Measurements from ENCODE around the gene SREBF2. TPM values are rescaled to one million over a fixed set of nuclear protein-coding genes. Genes with fewer than 3 reads are reported as not detected.

Gene SREBF2
- total and polyA plus RNA-seq, 9 of the 15 experiments (the other 6 are each of a cell fraction or from before 2014, with no cell fraction given) = 1.1 to 84.2 (median 26.9) TPM

- H4K20me1 ChIP-seq (replicated peaks; ENCODE audit: control insufficient read depth, insufficient read depth, low read length) = no peaks in the 10 kb centered on the region; the same call in 1 of the 2 replicates
- no TSS peak for BruUV-seq (replicated peaks)
- WGBS (ENCODE audit: insufficient coverage, low coverage, missing lambda C conversion rate) = 27% methylated on average over 18 of the region's 62 CpGs
- DNase-seq (ENCODE audit: extremely low read depth in 1 of 4, low spot score in 3 of 4) = peak; percentile 48 to 70 (median 65)
- H3K36me3 ChIP-seq (ENCODE audit: control insufficient read depth, insufficient read depth, low read length) = no peaks in the 10 kb centered on the region
- no peak overlapping the region; the same call in 2 of the 3 replicates for H3K27ac ChIP-seq (ENCODE audit: extremely low read depth, low read depth, low read length)
- no peaks in the 10 kb centered on the region for H3K9me3 ChIP-seq (replicated peaks; ENCODE audit: control insufficient read depth, insufficient read depth, low read depth, low read length)
- H2AFZ ChIP-seq (ENCODE audit: low read depth, low read length) = peak overlapping the region; percentile 59; the same call in 1 of the 2 replicates
- H3K4me2 ChIP-seq (ENCODE audit: insufficient read depth, low read length) = peak overlapping the region; percentile 62
- no peak for FAIRE-seq
- no peaks in the 10 kb centered on the region for H3K79me2 ChIP-seq (ENCODE audit: control insufficient read depth, insufficient read depth, low read length)
- H3K9ac ChIP-seq (ENCODE audit: insufficient read depth in 1 of 2, low read depth in 2 of 2, low read length in 2 of 2) = peak overlapping the region in 1 of 2 experiments; percentile 78; a peak in 2 of 4 replicates
- in situ Hi-C loops (cut with MboI) = no loop called here
- ChIA-PET CTCF (ENCODE audit: low intra/inter-chr PET ratio) (no interaction called here), POLR2A (interaction anchor here (1.1 kb wide), 1 partner anchor 16 kb away, joined by 4 read pairs; no protein-coding TSS in a partner anchor)
- H3K4me1 ChIP-seq (replicated peaks in 1 of 2; ENCODE audit: control insufficient read depth in 2 of 2, insufficient read depth in 2 of 2, low read length in 2 of 2) = peaks cover 6 to 39% of the 10 kb centered on the region in 2 experiments; a peak in 3 of 5 replicates
- peak; percentile 80 for ATAC-seq
- intact Hi-C loops (cut with micrococcal nuclease) = no loop called here
- peak overlapping the region; percentile 11; the same call in 1 of the 2 replicates for H3K4me3 ChIP-seq
- 0 out of 5 replicates have a peak, but pooled peaks cover 0 to 4% of the 10 kb centered on the region in 2 experiments for H3K27me3 ChIP-seq (ENCODE audit: control insufficient read depth in 2 of 2, insufficient read depth in 2 of 2, low read length in 2 of 2)
- no peaks in the 10 kb centered on the region for H3K9me1 ChIP-seq (ENCODE audit: control insufficient read depth, insufficient read depth, low read length)
- no peak for TF ChIP-seq CC2D1A (IDR thresholded peaks at IDR 0.05)
- no peak for TF ChIP-seq NELFE (IDR thresholded peaks at IDR 0.05; ENCODE audit: insufficient read depth, insufficient read length)
- no peak for TF ChIP-seq PHF20 (IDR thresholded peaks at IDR 0.05; ENCODE audit: partially characterized antibody)
- TF ChIP-seq KHSRP (IDR thresholded peaks at IDR 0.05) = no peak
- TF ChIP-seq STAG1 (CRISPR knock-in tag; IDR thresholded peaks at IDR 0.05; ENCODE audit: borderline replicate concordance) = no peak
- TF ChIP-seq SNRNP70 (optimal IDR thresholded peaks at IDR 0.05; ENCODE audit: low read depth, low read length) = no peak
- TF ChIP-seq CREBBP (IDR thresholded peaks at IDR 0.05; ENCODE audit: low read depth, low read length) = no peak
- TF ChIP-seq THRB (CRISPR knock-in tag; conservative IDR thresholded peaks at IDR 0.05) = no peak
- TF ChIP-seq NEUROD1 (IDR thresholded peaks at IDR 0.05; ENCODE audit: borderline replicate concordance, low read depth, low read length, partially characterized antibody) = no peak
- no peak for TF ChIP-seq NFE2L1 (tag; IDR thresholded peaks at IDR 0.05; ENCODE audit: borderline replicate concordance, low read depth)
- no peak for TF ChIP-seq ESRRA (IDR thresholded peaks at IDR 0.05; ENCODE audit: borderline replicate concordance, low read depth)
- no peak for TF ChIP-seq TCFL5 (CRISPR knock-in tag; conservative IDR thresholded peaks at IDR 0.05)
- no peak for TF ChIP-seq AFF4 (CRISPR knock-in tag; IDR thresholded peaks at IDR 0.05)
- no peak for TF ChIP-seq PTTG1 (tag; IDR thresholded peaks at IDR 0.05; ENCODE audit: low read depth)
- no peak for TF ChIP-seq HDGF (IDR thresholded peaks at IDR 0.05)
- no peak for TF ChIP-seq ZNF146 (CRISPR knock-in tag; IDR thresholded peaks at IDR 0.05; ENCODE audit: unreplicated experiment)
- TF ChIP-seq TCF15 (CRISPR knock-in tag; IDR thresholded peaks at IDR 0.05) = no peak
Observed at GRCh38 chr22:41919357-41920224, 86.7 kb downstream of the SREBF2 start.
